A549 (cell line): ENCODE results near the gene MSH2. TPM values are rescaled to one million over a fixed set of nuclear protein-coding genes. Genes with fewer than 3 reads are reported as not detected.

Experiments
- ATAC-seq, 2 experiments: fragments of 200-7000 bp in 1 of 2; fragments of >200 bp in 1 of 2; cut with Nextera tagmentation in 1 of 2; cut with Tn5 transposase in 1 of 2; 3 replicates each; pipeline versions ENCODE4 v1.8.0 to v1.9.1; 2018 to 2020; ENCODE audit warnings: mild to moderate bottlenecking in 1 of 2, moderate library complexity in 1 of 2
- CTCF ChIA-PET: fragments of 300-600 bp; sonication (Branson Sonifier 250); formaldehyde crosslinking; extraction: SDS; loops from one replicate; lab custom pipeline; 2021; ENCODE audit warnings: antibody characterized with exemption, inconsistent platforms; lab: Yijun Ruan, JAX
- POLR2A ChIA-PET: fragments of 350-600 bp; formaldehyde crosslinking; extraction: SDS; loops from one replicate; lab custom pipeline; 2021; ENCODE audit warnings: antibody characterized with exemption, inconsistent platforms; lab: Yijun Ruan, JAX
- DNase-seq, 2 experiments: peaks; one replicate each; pipeline versions ENCODE4 v3.0.0 to v3.0.0-alpha.2; 2011 to 2016; ENCODE audit warnings: low read depth in 1 of 2, low spot score in 1 of 2
- FAIRE-seq: peaks from 2 replicates; lab custom pipeline; 2011; peaks lifted over from hg19 to GRCh38; lab: Jason Lieb, UNC
- H3K27ac ChIP-seq, 2 experiments: fragments of >200 bp; sonication (Bioruptor Twin); formaldehyde crosslinking; 3 replicates each; pipeline ENCODE4 v1.5.1; 2016 to 2017
- H3K4me1 ChIP-seq: fragments of >200 bp; sonication (Bioruptor Twin); formaldehyde crosslinking; 3 replicates; pipeline ENCODE4 v1.6.1; 2016
- H3K4me2 ChIP-seq: fragments of >200 bp; sonication (Bioruptor Twin); formaldehyde crosslinking; 3 replicates; pipeline ENCODE4 v1.6.1; 2016
- H3K4me3 ChIP-seq: fragments of >200 bp; sonication (Bioruptor Twin); formaldehyde crosslinking; 3 replicates; pipeline ENCODE4 v1.5.1; 2016
- H3K9me3 ChIP-seq: fragments of >200 bp; sonication (Bioruptor Twin); formaldehyde crosslinking; 3 replicates; pipeline ENCODE4 v1.6.1; 2016
- CBX2 ChIP-seq: fragments of 200-600 bp; sonication (generic); IDR thresholded peaks from 2 replicates; pipeline ENCODE4 v1.6.1; 2016; ENCODE audit warnings: low read depth, mild to moderate bottlenecking, borderline replicate concordance
- CBX8 ChIP-seq: fragments of 200-600 bp; sonication (generic); IDR thresholded peaks from 2 replicates; pipeline ENCODE4 v1.6.1; 2016
- CHD4 ChIP-seq: fragments of 200-600 bp; sonication (generic); IDR thresholded peaks from 2 replicates; pipeline ENCODE4 v1.6.1; 2016; ENCODE audit warnings: antibody characterized with exemption, mild to moderate bottlenecking, borderline replicate concordance
- E2F6 ChIP-seq: IDR thresholded peaks from 2 replicates; pipeline ENCODE4 v1.6.1; 2012; ENCODE audit warnings: low read depth, borderline replicate concordance
- EHF ChIP-seq: fragments of 250-450 bp; sonication (Bioruptor Pico); IDR thresholded peaks from 2 replicates; pipeline ENCODE4 v1.5.0; 2020; ENCODE audit warnings: mild to moderate bottlenecking
- ESRRA ChIP-seq: fragments of 150-350 bp; IDR thresholded peaks from 2 replicates; pipeline ENCODE4 v1.6.1; 2014; ENCODE audit warnings: mild to moderate bottlenecking, low read length, borderline replicate concordance
- FOSB ChIP-seq: fragments of 250-450 bp; sonication (Bioruptor Pico); IDR thresholded peaks from 2 replicates; pipeline ENCODE4 v1.5.0; 2020; ENCODE audit warnings: mild to moderate bottlenecking, moderate library complexity
- HES2 ChIP-seq: fragments of >200 bp; sonication (Bioruptor Twin); formaldehyde crosslinking; IDR thresholded peaks from 2 replicates; pipeline ENCODE4 v1.6.1; 2016
- HOXB13 ChIP-seq: fragments of 250-450 bp; sonication (Bioruptor Pico); IDR thresholded peaks from 2 replicates; pipeline ENCODE4 v1.5.0; 2020; ENCODE audit warnings: low read depth, mild to moderate bottlenecking, moderate library complexity
- HOXB5 ChIP-seq: fragments of 250-450 bp; sonication (Bioruptor Pico); IDR thresholded peaks from 2 replicates; pipeline ENCODE4 v1.5.0; 2020; ENCODE audit warnings: mild to moderate bottlenecking, moderate library complexity
- KDM1A ChIP-seq: fragments of 200-600 bp; sonication (generic); IDR thresholded peaks from 2 replicates; pipeline ENCODE4 v1.6.1; 2016; ENCODE audit warnings: low read depth, mild to moderate bottlenecking
- MAFK ChIP-seq: fragments of 450-650 bp; IDR thresholded peaks from 2 replicates; pipeline ENCODE4 v1.6.1; 2014; ENCODE audit not compliant: partially characterized antibody
- MYC ChIP-seq: IDR thresholded peaks from 2 replicates; pipeline ENCODE4 v1.6.1; 2012; ENCODE audit warnings: mild to moderate bottlenecking, inconsistent platforms, low read length, improper control_type of control experiment, borderline replicate concordance
- PBX3 ChIP-seq: IDR thresholded peaks from 2 replicates; pipeline ENCODE4 v1.6.1; 2012
- POLR2AphosphoS2 ChIP-seq: conservative IDR thresholded peaks from 2 replicates; pipeline ENCODE4 v1.6.1; 2012; ENCODE audit warnings: low read length, improper control_type of control experiment, inconsistent platforms
- RAD21 ChIP-seq, 2 experiments: fragments of >200 bp in 1 of 2; sonication (Bioruptor Twin) in 1 of 2; formaldehyde crosslinking in 1 of 2; IDR thresholded peaks in 1 of 2; conservative IDR thresholded peaks in 1 of 2; 2 replicates in 1 of 2; 3 replicates in 1 of 2; pipeline ENCODE4 v1.6.1; 2012 to 2018; ENCODE audit warnings: inconsistent platforms in 1 of 2
- RFX5 ChIP-seq: fragments of 450-650 bp; IDR thresholded peaks from 2 replicates; pipeline ENCODE4 v1.7.1; 2014; ENCODE audit warnings: antibody characterized with exemption, mild to moderate bottlenecking, moderate library complexity
- RNF2 ChIP-seq: fragments of 200-600 bp; sonication (generic); IDR thresholded peaks from 2 replicates; pipeline ENCODE4 v1.6.1; 2016; ENCODE audit warnings: low read depth, mild to moderate bottlenecking, antibody characterized with exemption, moderate library complexity, borderline replicate concordance
- TFCP2L1 ChIP-seq: fragments of 250-450 bp; sonication (Bioruptor Pico); IDR thresholded peaks from 2 replicates; pipeline ENCODE4 v1.5.0; 2021; ENCODE audit warnings: mild to moderate bottlenecking
- WGBS: methylation state at CpG from one replicate; pipeline ENCODE4 v1.1.6; 2017; ENCODE audit errors: missing lambda C conversion rate; 5-methylcytosine and 5-hydroxymethylcytosine counted together
- polyA plus RNA-seq, 4 experiments: library from polyadenylated mRNA; depleted of rRNA in 3 of 4; stranded (reverse); fragments of >200 nt; fragmentation: RNase III in 1 of 4; extraction: RNeasy Plus Mini Kit Qiagen cat#74134 plus additional on column Dnase treatment in 1 of 4; gene quantifications; 2 replicates in 3 of 4; 3 replicates in 1 of 4; pipeline ENCODE4 v1.2.3, GENCODE V29; 2011 to 2017
- TF ChIP-seq, protein P1 (sequence below): fragments of 250-450 bp; sonication (Bioruptor Pico); IDR thresholded peaks from 2 replicates; pipeline ENCODE4 v1.5.0; 2021; ENCODE audit warnings: mild to moderate bottlenecking, moderate library complexity, borderline replicate concordance
- TF ChIP-seq, protein P2 (sequence below): fragments of 150-350 bp; IDR thresholded peaks from 2 replicates; pipeline ENCODE4 v1.6.1; 2014; ENCODE audit warnings: low read depth, mild to moderate bottlenecking, low read length
- TF ChIP-seq, protein P3 (sequence below): fragments of 250-450 bp; sonication (Bioruptor Pico); IDR thresholded peaks from 2 replicates; pipeline ENCODE4 v1.5.0; 2020; ENCODE audit warnings: low read depth, mild to moderate bottlenecking, moderate library complexity

The MSH2 gene
- polyA plus RNA-seq, 2 of the 4 experiments (the other 2 are of a cell fraction): 52.8 to 59.0 TPM

GRCh38 chr2:47485177-47485576 lies 82.2 kb downstream of the MSH2 start (continued):
- TF ChIP-seq KDM1A: no peak
- TF ChIP-seq MYC: no peak
- no peak for TF ChIP-seq CBX2

GRCh38 chr2:47485751-47486300 lies 82.9 kb downstream of the MSH2 start:
- ChIA-PET POLR2A (no interaction called here), CTCF (interaction anchor here (1.4 to 4.2 kb wide), 2 partner anchors 7 to 282 kb away, joined by 3 to 19 read pairs; no protein-coding TSS in a partner anchor)
- no peak for DNase-seq

DNA sequence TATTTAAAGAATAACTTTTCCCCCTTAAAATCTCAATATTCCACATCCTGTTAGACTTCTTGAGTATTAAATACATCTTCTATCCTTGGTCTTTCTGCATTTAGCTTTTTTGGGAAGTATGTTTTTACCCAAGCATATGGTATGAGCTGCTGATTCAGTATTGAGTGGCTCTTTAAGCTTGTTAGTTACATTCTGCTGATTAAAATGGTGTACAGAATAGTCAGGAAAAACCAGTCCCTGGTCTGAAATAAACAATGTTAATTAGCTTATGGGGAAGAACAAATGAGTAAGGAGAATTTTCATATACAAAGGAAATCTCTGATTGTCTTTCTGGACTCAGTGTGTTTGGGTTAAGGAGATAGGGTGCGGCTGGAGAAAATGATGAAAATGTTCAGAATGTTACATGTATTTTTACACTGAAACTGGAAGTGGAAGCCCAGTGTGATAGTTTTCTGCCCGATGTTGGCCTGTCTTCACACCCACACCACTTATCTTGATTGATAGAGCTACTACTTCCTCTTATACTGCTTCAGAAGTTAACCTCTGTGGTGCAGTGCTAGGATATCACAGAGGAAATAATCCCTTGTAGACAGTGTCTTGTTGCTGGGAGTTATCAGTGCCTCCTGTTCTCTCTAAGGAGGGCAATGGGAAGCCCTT lies 84.0 kb downstream of the MSH2 start:
- no peak for ATAC-seq
- TF ChIP-seq FOSB (CRISPR knock-in tag) (no peak), MAFK (no peak), HOXB5 (CRISPR knock-in tag) (no peak), RAD21 (conservative IDR thresholded peaks at IDR 0.05 in 1 of 2, IDR thresholded peaks at IDR 0.05 in 1 of 2) (no peak), TFCP2L1 (no peak), RFX5 (no peak)
- TF ChIP-seq, all 56 proteins: peak for 0
- POLR2A ChIA-PET: no interaction called here
- CTCF ChIA-PET: interaction anchor here (0.7 to 1.0 kb wide), 3 partner anchors 29 to 281 kb away, joined by 3 read pairs; no protein-coding TSS in a partner anchor
- peaks cover 26% of the 10 kb centered on the region for H3K4me1 ChIP-seq
- H3K4me2 ChIP-seq: no peak overlapping the region
- DNase-seq (no peak), FAIRE-seq (no peak)
- H3K4me3 ChIP-seq: no peak overlapping the region
- no peaks in the 10 kb centered on the region for H3K9me3 ChIP-seq
- 77% methylated on average over 2 of the region's 2 CpGs for WGBS
- no peak overlapping the region for H3K27ac ChIP-seq

More at GRCh38 chr2:47485751-47486300, 82.9 kb downstream of the MSH2 start:
- FAIRE-seq: no peak
- Histone ChIP-seq H3K27ac (no peak overlapping the region), H3K4me1 (peaks cover 26% of the 10 kb centered on the region), H3K9me3 (no peaks in the 10 kb centered on the region), H3K4me3 (no peak overlapping the region), H3K4me2 (no peak overlapping the region)
- 91% methylated on average over 6 of the region's 6 CpGs for WGBS
- ATAC-seq: no peak
- TF ChIP-seq HOXB13: no peak
- TF ChIP-seq, protein P1, sequence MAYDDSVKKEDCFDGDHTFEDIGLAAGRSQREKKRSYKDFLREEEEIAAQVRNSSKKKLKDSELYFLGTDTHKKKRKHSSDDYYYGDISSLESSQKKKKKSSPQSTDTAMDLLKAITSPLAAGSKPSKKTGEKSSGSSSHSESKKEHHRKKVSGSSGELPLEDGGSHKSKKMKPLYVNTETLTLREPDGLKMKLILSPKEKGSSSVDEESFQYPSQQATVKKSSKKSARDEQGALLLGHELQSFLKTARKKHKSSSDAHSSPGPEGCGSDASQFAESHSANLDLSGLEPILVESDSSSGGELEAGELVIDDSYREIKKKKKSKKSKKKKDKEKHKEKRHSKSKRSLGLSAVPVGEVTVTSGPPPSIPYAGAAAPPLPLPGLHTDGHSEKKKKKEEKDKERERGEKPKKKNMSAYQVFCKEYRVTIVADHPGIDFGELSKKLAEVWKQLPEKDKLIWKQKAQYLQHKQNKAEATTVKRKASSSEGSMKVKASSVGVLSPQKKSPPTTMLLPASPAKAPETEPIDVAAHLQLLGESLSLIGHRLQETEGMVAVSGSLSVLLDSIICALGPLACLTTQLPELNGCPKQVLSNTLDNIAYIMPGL (CRISPR knock-in tag): no peak
- no peak for TF ChIP-seq RAD21 (conservative IDR thresholded peaks at IDR 0.05 in 1 of 2, IDR thresholded peaks at IDR 0.05 in 1 of 2)
- TF ChIP-seq, protein P2, sequence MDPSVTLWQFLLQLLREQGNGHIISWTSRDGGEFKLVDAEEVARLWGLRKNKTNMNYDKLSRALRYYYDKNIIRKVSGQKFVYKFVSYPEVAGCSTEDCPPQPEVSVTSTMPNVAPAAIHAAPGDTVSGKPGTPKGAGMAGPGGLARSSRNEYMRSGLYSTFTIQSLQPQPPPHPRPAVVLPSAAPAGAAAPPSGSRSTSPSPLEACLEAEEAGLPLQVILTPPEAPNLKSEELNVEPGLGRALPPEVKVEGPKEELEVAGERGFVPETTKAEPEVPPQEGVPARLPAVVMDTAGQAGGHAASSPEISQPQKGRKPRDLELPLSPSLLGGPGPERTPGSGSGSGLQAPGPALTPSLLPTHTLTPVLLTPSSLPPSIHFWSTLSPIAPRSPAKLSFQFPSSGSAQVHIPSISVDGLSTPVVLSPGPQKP: no peak
- no peak for TF ChIP-seq E2F6

DNA sequence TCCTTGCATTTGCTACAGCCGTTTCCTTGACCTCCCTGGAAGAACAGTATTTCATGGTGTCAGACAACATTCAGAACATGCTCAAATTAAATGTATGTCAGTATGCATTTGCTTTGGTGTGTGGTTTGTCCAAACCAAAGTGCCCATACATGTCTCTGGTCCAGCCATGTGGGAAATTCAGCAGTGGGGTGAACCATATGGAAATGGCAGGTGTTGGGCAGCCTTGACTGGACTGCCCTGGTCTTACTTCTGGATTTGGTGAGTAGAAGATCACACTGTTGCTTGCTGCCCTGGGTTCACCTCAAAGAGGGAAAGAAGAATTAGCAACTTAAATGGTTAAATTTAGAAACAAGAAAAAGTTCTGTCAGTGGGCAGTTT lies 84.5 kb downstream of the MSH2 start:
- no peak for DNase-seq
- ATAC-seq: no peak
- ChIA-PET POLR2A (no interaction called here), CTCF (interaction anchor here (0.7 to 1.0 kb wide), 2 partner anchors 50 to 280 kb away, joined by 3 read pairs; no protein-coding TSS in a partner anchor)
- WGBS: 95% methylated on average over 1 of the region's 1 CpG
- H3K27ac ChIP-seq: no peak overlapping the region
- peaks cover 26% of the 10 kb centered on the region for H3K4me1 ChIP-seq
- H3K9me3 ChIP-seq: no peaks in the 10 kb centered on the region
- no peak for TF ChIP-seq CHD4
- TF ChIP-seq HOXB5 (CRISPR knock-in tag): no peak
- TF ChIP-seq RNF2: no peak
- TF ChIP-seq E2F6: no peak
- TF ChIP-seq ESRRA: no peak
- no peak for TF ChIP-seq PBX3
- no peak for TF ChIP-seq POLR2AphosphoS2
- TF ChIP-seq, protein P3, sequence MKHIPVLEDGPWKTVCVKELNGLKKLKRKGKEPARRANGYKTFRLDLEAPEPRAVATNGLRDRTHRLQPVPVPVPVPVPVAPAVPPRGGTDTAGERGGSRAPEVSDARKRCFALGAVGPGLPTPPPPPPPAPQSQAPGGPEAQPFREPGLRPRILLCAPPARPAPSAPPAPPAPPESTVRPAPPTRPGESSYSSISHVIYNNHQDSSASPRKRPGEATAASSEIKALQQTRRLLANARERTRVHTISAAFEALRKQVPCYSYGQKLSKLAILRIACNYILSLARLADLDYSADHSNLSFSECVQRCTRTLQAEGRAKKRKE (CRISPR knock-in tag): no peak
- no peak for TF ChIP-seq EHF (CRISPR knock-in tag)
- no peak for TF ChIP-seq CBX8
- TF ChIP-seq HES2: no peak
- H3K4me2 ChIP-seq: no peak overlapping the region
- H3K4me3 ChIP-seq: no peak overlapping the region
- no peak for FAIRE-seq
